ENCODE data around the gene ZNF317. TPM values are rescaled to one million over a fixed set of nuclear protein-coding genes. Genes with fewer than 3 reads are reported as not detected.
"Not testable (repeated sequence)": the region's sequence is repeated elsewhere in the genome, so short reads cannot be mapped to it uniquely, and the experiment has no call there.

ZNF317 gene
- total and polyA plus RNA-seq, 5 donors, result 12.7 to 17.6 (median 14.8) TPM

DNA sequence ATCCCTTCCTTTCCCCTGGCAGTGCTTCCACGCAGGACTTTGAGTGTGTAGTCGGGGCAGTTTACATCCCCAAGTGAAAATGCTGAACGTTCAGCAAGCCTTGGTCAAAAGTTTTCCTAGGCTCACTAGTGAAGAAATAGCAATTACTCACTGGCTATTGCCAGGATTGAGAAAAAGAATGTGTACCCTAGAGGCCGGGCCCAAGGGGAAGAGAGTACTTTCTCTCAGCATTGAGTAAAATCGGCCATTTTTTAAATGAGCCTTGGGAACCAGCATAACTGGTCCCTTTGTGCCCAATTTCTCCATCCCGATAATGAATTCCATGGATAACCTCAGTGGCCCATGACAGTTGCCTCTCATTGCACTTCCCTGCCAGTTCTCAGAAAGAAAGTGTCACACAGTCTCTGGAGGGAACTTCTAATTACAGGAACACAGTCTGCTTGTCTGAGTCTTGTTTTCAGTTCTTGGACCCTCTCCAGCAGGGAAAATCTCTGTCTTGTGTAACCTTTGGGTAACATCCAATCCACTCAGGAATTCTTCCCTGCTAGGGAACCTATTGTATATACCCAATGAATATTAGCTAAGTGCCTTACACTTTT is 31.3 kb downstream of the ZNF317 start:
- intact Hi-C loops (cut with DNase I), result no loop called here
- Histone ChIP-seq H3K27me3 (ENCODE audit: control insufficient read depth, insufficient read depth) (no peaks in the 10 kb centered on the region), H3K9me3 (ENCODE audit: control insufficient read depth, low read length) (no peaks in the 10 kb centered on the region), H3K4me3 (ENCODE audit: low read length) (no peak overlapping the region), H3K4me1 (ENCODE audit: control insufficient read depth, insufficient read depth, low read length) (peaks cover 2% of the 10 kb centered on the region), H3K27ac (ENCODE audit: low read length) (no peak overlapping the region)
- DNase-seq (no peak), ATAC-seq (peak in 1 of 2 donors; percentile 29)
- 74% methylated on average over 6 of the region's 6 CpGs for WGBS

DNA sequence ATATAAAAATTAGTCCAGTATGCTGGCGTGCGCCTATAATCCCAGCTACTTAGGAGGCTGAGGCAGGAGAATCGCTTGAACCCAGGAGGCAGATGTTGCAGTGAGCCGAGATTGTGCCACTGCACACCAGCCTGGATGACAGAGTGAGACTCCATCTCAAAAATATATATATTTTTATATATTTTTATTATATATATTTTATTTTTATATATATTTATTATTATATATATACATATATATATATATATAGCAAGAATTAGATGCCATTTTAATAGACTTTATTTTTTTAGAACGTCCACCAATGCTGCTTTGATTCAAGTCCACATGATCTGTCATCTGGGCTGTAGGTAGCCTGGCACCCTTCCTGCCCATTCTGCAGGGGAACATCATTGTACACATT is 35.1 kb downstream of the ZNF317 start:
- Histone ChIP-seq H3K4me3 (ENCODE audit: low read length) (no peak overlapping the region), H3K4me1 (ENCODE audit: control insufficient read depth, insufficient read depth, low read length) (peaks cover 2% of the 10 kb centered on the region), H3K9me3 (ENCODE audit: control insufficient read depth, low read length) (no peaks in the 10 kb centered on the region), H3K27ac (ENCODE audit: low read length) (no peak overlapping the region), H3K27me3 (ENCODE audit: control insufficient read depth, insufficient read depth) (no peaks in the 10 kb centered on the region)
- ATAC-seq (no peak), DNase-seq (no peak)
- intact Hi-C loops (cut with DNase I), result no loop called here
- WGBS, result 93% methylated on average over 5 of the region's 5 CpGs

DNA sequence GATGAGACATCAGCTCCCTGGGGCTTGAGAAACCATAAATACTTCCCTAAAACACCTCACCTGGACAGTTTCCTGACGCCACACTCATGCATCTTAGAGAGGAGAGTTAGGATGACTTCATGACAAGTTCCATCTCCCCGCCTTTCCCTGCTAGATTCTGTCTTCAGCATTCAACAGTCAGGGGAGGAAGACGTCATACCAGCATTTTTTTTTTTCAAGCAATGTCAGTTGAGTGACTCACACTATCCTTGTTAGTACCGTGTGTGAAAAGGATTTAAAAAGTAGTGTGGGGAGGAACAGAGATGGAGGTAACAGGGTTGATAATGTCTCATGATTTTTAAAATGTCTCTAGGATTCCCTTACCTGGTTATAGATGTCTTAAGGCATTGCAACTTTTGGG is 38.7 kb downstream of the ZNF317 start, which contains the start of gene OR7D2:
Gene OR7D2, plus strand, starts transcription at position 79 of the 400 bp plus-strand sequence. CDS start 6,803 bp downstream, outside the sequence.
- Histone ChIP-seq H3K27ac (ENCODE audit: low read length) (no peak within 1 kb of the TSS), H3K4me3 (ENCODE audit: low read length) (no peak within 1 kb of the TSS), H3K9me3 (ENCODE audit: control insufficient read depth, low read length) (no peaks in the 10 kb centered on the region), H3K27me3 (ENCODE audit: control insufficient read depth, insufficient read depth) (no peaks in the 10 kb centered on the region), H3K4me1 (ENCODE audit: control insufficient read depth, insufficient read depth, low read length) (no peaks in the 10 kb centered on the region)
- WGBS, result 65% methylated on average over 4 of the region's 4 CpGs
- intact Hi-C loops (cut with DNase I), result no loop called here
- DNase-seq (no peak), ATAC-seq (no peak)

DNA sequence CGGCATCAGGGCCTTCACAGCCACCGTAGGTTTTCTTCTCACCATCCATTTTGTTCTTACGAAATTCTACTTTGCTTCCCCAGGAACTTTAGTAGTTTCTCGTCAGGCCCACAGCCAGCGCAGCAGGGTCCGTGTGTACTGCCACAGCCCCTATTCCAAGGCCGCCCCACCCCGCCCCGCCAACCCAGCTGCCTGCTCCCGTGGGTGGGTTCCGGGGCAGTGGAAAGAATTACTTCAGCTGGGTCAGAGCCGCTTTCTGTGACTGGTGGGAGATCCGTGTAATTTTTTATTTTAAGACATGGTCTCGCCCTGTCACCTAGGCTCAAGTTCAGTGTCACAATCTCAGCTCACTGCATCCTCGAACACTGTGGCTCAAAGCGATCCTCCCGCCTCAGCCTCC is 42.8 kb downstream of the ZNF317 start:
- Histone ChIP-seq H3K4me3 (ENCODE audit: low read length) (no peak overlapping the region), H3K27ac (ENCODE audit: low read length) (no peak overlapping the region), H3K4me1 (ENCODE audit: control insufficient read depth, insufficient read depth, low read length) (no peaks in the 10 kb centered on the region), H3K27me3 (ENCODE audit: control insufficient read depth, insufficient read depth) (no peaks in the 10 kb centered on the region), H3K9me3 (ENCODE audit: control insufficient read depth, low read length) (no peaks in the 10 kb centered on the region)
- WGBS, result 92% methylated on average over 17 of the region's 17 CpGs
- ATAC-seq, result no peak
- intact Hi-C loops (cut with DNase I), result no loop called here
- DNase-seq, result no peak

DNA sequence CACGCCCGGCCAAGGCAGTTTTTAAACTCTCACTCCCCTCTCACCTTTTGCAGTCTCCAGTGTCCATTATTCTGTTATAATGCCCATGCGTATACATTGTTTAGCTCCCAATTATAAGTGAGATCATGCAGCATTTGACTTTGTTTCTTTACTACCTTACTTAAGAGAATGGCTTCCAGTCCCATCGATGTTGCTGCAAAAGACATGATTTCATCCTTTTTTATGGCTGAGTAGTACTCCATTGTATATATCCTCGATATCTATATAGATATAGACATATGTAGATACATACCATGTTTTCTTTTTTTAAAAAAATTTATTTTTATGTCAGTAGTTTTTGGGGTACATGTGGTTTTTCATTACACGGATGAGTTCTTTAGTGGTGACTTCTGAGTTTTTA is 47.0 kb downstream of the ZNF317 start:
- DNase-seq (no peak), ATAC-seq (no peak)
- Histone ChIP-seq H3K4me3 (ENCODE audit: low read length) (no peak overlapping the region), H3K9me3 (ENCODE audit: control insufficient read depth, low read length) (no peaks in the 10 kb centered on the region), H3K27me3 (ENCODE audit: control insufficient read depth, insufficient read depth) (no peaks in the 10 kb centered on the region), H3K4me1 (ENCODE audit: control insufficient read depth, insufficient read depth, low read length) (no peaks in the 10 kb centered on the region), H3K27ac (ENCODE audit: low read length) (no peak overlapping the region)
- intact Hi-C loops (cut with DNase I), result no loop called here
- WGBS, result 84% methylated on average over 6 of the region's 6 CpGs

DNA sequence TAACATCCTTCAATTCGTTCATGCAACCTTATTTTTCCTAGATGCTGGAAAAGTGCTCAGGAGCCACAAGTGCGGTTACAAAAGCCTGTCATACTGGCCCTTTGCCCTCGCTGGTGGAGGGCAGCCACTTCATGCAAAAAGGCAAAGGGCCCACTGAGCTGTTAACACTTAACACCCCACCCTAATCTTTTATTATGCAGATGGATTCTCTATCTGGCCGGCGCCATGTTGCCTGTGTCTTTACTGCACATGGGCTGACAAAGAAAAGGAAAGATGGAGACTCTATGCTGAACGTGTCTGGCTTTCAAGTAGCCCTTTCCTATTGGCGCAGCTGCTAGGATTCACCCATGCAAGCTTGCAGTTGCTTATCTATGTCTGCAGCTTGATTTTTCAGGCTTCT is 49.3 kb downstream of the ZNF317 start:
- WGBS, result 76% methylated on average over 7 of the region's 7 CpGs
- H3K4me3 ChIP-seq (ENCODE audit: low read length), result no peak overlapping the region
- intact Hi-C loops (cut with DNase I), result no loop called here
- H3K27me3 ChIP-seq (ENCODE audit: control insufficient read depth, insufficient read depth), result no peaks in the 10 kb centered on the region
- DNase-seq (no peak), ATAC-seq (no peak)
- no peaks in the 10 kb centered on the region for H3K9me3 ChIP-seq (ENCODE audit: control insufficient read depth, low read length)
- no peaks in the 10 kb centered on the region for H3K4me1 ChIP-seq (ENCODE audit: control insufficient read depth, insufficient read depth, low read length)
- no peak overlapping the region for H3K27ac ChIP-seq (ENCODE audit: low read length)

DNA sequence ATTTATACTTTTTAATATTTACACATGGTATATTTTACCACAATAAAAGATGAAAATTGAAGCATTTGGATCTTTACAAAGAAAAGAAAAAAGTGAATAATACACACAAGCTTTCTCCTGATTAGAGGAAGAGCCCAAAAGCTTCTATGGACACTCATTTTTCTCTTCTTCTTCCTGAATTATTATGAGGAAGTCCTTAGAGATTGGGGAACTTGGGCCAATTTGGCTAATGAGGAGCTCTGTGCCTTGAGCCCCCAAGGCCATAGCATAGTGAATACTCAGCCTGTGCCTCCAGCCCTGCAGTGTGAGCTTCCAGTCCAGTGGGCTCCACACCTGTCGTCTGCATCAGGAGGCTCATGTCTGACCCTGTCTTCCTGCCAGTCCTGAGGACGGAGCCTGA is 57.8 kb downstream of the ZNF317 start:
- H3K27ac ChIP-seq (ENCODE audit: low read length); H3K9me3 ChIP-seq (ENCODE audit: control insufficient read depth, low read length); H3K4me3 ChIP-seq (ENCODE audit: low read length); DNase-seq; ATAC-seq; intact Hi-C loops (cut with DNase I); H3K27me3 ChIP-seq (ENCODE audit: control insufficient read depth, insufficient read depth); H3K4me1 ChIP-seq (ENCODE audit: control insufficient read depth, insufficient read depth, low read length): not testable (repeated sequence)
- 67% methylated on average over 2 of the region's 2 CpGs for WGBS

DNA sequence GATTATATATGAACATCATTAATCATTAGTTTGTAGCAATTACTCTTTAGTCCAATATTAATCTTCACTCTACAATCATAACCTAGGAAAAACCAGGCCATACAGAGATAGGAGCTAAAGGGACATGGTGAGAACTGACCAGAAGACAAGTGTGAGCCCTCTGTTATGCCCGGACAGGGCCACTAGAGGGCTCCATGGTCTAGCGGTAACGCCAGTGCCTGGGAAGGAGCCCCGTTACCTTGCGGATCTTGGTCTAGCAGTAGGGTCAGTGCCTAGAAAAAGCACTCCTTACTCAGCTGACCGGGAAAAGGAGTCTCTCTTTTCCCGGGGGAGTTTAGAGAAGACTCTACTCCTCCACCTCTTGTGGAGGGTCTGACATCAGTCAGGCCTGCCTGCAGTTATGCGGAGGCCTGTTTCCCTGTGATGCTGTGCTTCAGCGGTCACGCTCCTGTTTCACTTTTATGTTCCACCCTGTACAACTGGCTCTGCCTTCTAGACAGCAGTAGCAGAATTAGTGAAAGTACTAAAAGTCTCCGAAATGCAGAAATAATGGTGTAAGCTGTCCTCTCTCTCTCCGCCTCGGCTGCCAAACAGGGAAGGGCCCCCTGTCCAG is 65.4 kb downstream of the ZNF317 start:
- intact Hi-C loops (cut with DNase I), result loop anchor here in 2 of 4 donors (5.0 to 10.0 kb wide), 3 partner anchors 227 to 592 kb away; no protein-coding TSS in a partner anchor
- H3K9me3 ChIP-seq (ENCODE audit: control insufficient read depth, low read length), result no peaks in the 10 kb centered on the region
- no peaks in the 10 kb centered on the region for H3K27me3 ChIP-seq (ENCODE audit: control insufficient read depth, insufficient read depth)
- DNase-seq (peak; percentile 70 to 88 (median 84)), ATAC-seq (peak; percentile 72 to 75)
- no peak overlapping the region for H3K27ac ChIP-seq (ENCODE audit: low read length)
- WGBS, result 30% methylated on average over 13 of the region's 13 CpGs
- peak overlapping the region; percentile 14 for H3K4me3 ChIP-seq (ENCODE audit: low read length)
- H3K4me1 ChIP-seq (ENCODE audit: control insufficient read depth, insufficient read depth, low read length), result no peaks in the 10 kb centered on the region

Other genes starting within 250 kb of the ZNF317 start
- under 1 TPM in 3 of 4 donors, not detected in 1; 0.24 to 0.37 (median 0.25) TPM for gene MUC16, start 130.0 kb upstream of the ZNF317 start, total RNA-seq
- gene MUC16, start 130.0 kb upstream of the ZNF317 start, polyA plus RNA-seq, result not detected
- gene OR1M1, start 53.3 kb upstream of the ZNF317 start, total RNA-seq, result not detected
- gene OR1M1, start 53.3 kb upstream of the ZNF317 start, polyA plus RNA-seq, result not detected
- not detected for gene OR7G2, start 32.9 kb upstream of the ZNF317 start, total RNA-seq
- gene OR7G2, start 32.9 kb upstream of the ZNF317 start, polyA plus RNA-seq, result not detected
- not detected for gene OR7G1, start 24.6 kb upstream of the ZNF317 start, total RNA-seq
- gene OR7G1, start 24.6 kb upstream of the ZNF317 start, polyA plus RNA-seq, result not detected
- not detected for gene OR7G3, start 13.4 kb upstream of the ZNF317 start, total RNA-seq
- gene OR7G3, start 13.4 kb upstream of the ZNF317 start, polyA plus RNA-seq, result not detected
- gene OR7D2, start 38.6 kb downstream of the ZNF317 start, total RNA-seq, result under 1 TPM in 3 of 4 donors, not detected in 1; 0.09 to 0.44 (median 0.11) TPM
- not detected for gene OR7D2, start 38.6 kb downstream of the ZNF317 start, polyA plus RNA-seq
- gene OR7D4, start 79.2 kb downstream of the ZNF317 start, total RNA-seq, result not detected
- not detected for gene OR7D4, start 79.2 kb downstream of the ZNF317 start, polyA plus RNA-seq
- not detected for gene OR7E24, start 110.5 kb downstream of the ZNF317 start, total RNA-seq
- gene OR7E24, start 110.5 kb downstream of the ZNF317 start, polyA plus RNA-seq, result not detected
- gene ZNF699, start 169.4 kb downstream of the ZNF317 start, total RNA-seq, result 1 to 10 TPM; 2.9 to 5.8 (median 5.3) TPM
- gene ZNF699, start 169.4 kb downstream of the ZNF317 start, polyA plus RNA-seq, result 1.2 TPM
- 10 to 100 TPM; 13.9 to 21.7 (median 19.9) TPM for gene ZNF559, start 183.8 kb downstream of the ZNF317 start, total RNA-seq
- gene ZNF559, start 183.8 kb downstream of the ZNF317 start, polyA plus RNA-seq, result 19.4 TPM
- 1 to 10 TPM; 2.3 to 4.0 (median 3.4) TPM for gene ZNF177, start 222.6 kb downstream of the ZNF317 start, total RNA-seq
- gene ZNF177, start 222.6 kb downstream of the ZNF317 start, polyA plus RNA-seq, result 2.2 TPM